ENCODE results near the gene RASA4.
"Not testable (repeated sequence)": the region's sequence is repeated elsewhere in the genome, so short reads cannot be mapped to it uniquely, and the experiment has no call there.

RASA4 gene

DNA sequence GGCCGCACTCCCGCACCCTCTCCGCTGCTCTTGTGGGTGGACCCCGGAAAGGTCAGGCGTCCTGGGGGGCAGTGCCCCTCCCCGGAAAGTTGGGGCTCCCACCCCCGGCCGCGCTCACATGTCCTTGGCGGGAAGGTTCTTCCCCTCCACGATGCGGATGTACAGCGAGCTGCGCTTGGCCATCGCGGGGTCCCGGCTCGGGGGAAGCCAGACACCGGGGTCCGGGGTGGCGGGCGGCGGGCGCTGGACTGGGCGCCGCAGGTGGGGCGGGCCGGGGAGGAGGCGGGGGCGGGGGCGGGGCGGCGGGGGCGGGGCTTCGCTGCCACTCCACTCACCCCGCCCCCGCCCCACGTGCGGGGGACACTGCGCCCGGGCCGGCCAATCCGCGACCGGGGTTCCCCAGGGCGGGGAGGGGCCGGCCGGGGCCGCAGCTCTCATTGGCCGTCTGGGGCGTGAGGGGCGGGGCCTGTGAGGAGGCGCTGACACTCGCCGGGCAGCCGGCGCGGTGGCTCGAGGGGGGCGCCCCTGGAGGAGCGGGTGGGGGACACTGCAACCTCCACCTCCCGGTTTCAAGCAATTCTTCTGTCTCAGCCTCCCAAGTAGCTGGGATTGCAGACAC lies at the start of gene RASA4:
Gene RASA4, minus strand, starts transcription at position 250 of the 619 bp plus-strand sequence. Its CDS starts 67 bp downstream, at position 183.
- not testable (repeated sequence) for DNase-seq (ENCODE audit: low spot score)

DNA sequence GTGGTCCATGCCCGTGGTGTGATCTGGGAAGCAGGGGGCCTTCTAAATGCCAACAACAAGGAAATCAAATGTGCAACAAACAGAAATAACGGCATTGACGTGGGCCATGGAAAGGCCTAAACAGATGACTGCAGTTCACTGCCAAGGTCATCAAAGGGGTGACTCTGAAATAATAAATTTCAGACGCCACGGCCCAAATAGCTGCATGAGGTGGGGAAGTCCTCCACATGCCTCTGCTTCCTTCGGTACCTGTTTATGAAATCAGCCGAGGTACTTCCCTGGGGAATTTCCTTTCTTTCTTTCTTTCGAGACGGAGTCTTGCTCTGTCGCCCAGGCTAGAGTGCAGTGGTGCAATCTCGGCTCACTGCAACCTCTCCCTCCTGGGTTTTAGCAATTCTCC lies 48.2 kb upstream of the RASA4 start:
- DNase-seq (ENCODE audit: low spot score), result not testable (repeated sequence)

GRCh38 chr7:102649924-102650323 lies 33.4 kb upstream of the RASA4 start, which contains the start of gene SPDYE2B:
SPDYE2B (plus strand) TSS chr7:102650319; CDS start chr7:102652349, 2,030 bp downstream.
- not testable (repeated sequence) for DNase-seq (ENCODE audit: low spot score)

DNA sequence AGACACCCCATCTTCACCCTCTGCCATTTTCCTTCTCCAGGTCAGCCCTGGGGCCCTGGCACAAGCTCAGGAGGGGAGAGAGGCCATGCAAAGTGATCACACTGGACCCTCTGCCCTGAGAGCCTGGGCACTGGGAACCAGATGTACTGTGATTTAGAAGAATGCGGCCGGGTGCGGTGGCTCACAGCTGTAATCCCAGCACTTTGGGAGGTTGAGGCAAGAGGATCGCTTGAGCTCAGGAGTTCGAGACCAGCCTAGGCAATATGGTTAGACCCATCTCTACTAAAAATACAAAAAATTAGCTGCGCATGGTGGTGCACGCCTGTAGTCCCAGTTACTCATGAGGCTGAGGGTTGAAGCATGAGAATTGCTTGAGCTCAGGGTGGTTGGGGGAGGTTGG lies 31.3 kb upstream of the RASA4 start:
- not testable (repeated sequence) for DNase-seq (ENCODE audit: low spot score)

GRCh38 chr7:102643404-102643803 lies 26.8 kb upstream of the RASA4 start:
- not testable (repeated sequence) for DNase-seq (ENCODE audit: low spot score)

DNA sequence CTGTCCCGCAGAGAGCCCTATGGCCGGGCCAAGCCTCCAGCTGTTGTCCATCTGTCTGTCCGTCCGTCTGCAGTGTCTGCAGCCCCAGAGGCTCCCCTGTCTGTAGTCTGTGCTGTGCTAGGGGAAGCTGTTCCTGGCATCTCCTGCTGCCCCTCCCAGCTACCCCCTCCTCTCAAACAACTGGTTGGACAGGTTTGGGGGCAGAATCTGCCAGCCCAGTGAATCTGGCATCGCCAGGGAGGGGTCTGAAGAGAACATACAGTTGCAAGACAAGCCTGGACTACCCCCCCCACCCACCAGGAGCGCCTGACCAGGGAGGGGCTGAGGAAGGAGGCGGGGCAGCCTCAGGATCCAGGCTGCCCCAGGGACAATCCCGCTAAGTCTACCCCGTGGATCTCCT lies 26.1 kb upstream of the RASA4 start, which contains the start of gene UPK3BL1:
Gene UPK3BL1, minus strand, starts transcription at position 101 of the 400 bp plus-strand sequence. Its CDS starts 50 bp downstream, at position 51.
- not testable (repeated sequence) for DNase-seq (ENCODE audit: low spot score)

DNA sequence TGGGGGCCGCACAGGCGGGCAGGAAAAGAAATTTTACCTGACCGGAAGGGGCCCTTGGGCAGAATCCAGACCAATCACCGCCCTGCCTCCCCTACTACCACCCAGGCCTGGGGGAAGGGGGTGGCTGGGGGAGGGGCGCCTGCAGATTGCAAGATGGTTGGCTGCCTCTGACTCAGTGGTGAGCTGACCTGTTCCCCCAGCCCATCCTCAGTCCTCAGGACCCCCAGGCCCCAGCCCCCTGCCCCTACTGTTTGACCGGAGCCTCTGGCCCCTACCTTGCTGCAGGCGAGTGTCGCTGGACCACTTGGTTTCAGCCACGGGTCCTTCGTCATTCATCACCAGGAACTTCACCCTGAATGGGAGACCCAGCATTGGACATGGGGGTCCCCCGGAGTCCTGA lies 22.3 kb upstream of the RASA4 start:
- DNase-seq (ENCODE audit: low spot score), result not testable (repeated sequence)

DNA sequence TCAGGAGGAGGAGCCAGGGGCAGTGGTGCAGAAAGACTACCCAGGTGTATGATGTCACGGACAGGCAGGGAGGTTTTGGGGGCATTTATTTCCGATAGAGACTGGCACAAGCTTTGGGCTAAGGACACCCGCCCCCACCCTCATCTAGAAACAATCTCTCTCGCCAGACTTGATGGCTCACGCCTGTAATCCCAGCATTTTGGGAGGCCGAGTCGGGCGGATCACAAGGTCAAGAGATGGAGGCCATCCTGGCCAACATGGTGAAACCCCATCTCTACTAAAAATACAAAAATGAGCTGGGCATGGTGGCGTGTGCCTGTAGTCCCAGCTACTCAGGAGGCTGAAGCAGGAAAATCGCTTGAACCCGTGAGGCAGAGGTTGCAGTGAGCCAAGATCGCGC lies 20.4 kb upstream of the RASA4 start:
- not testable (repeated sequence) for DNase-seq (ENCODE audit: low spot score)

DNA sequence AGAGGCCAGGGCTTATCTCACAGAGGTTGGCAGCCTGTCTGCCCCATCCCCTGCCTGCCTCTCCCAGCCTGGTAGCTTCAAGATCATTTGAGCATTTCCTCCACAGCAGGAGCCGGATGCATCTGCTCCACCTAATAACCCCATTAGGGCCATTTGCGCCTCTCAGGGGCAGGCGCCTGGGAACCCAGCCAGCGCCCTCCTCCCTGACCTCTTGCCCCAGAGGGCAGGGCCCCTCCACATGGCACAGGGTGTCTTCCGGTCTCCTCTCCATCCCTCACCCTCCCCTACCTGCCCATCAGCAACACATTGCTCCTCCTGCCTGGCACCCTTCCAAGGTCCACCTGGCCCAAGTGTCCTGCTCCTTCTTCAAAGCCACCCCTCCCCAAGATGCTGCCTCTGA lies 18.8 kb upstream of the RASA4 start:
- DNase-seq (ENCODE audit: low spot score), result not testable (repeated sequence)

GRCh38 chr7:102634299-102634698 lies 17.7 kb upstream of the RASA4 start:
- not testable (repeated sequence) for DNase-seq (ENCODE audit: low spot score)

GRCh38 chr7:102630622-102631021 lies 14.1 kb upstream of the RASA4 start:
- not testable (repeated sequence) for DNase-seq (ENCODE audit: low spot score)

DNA sequence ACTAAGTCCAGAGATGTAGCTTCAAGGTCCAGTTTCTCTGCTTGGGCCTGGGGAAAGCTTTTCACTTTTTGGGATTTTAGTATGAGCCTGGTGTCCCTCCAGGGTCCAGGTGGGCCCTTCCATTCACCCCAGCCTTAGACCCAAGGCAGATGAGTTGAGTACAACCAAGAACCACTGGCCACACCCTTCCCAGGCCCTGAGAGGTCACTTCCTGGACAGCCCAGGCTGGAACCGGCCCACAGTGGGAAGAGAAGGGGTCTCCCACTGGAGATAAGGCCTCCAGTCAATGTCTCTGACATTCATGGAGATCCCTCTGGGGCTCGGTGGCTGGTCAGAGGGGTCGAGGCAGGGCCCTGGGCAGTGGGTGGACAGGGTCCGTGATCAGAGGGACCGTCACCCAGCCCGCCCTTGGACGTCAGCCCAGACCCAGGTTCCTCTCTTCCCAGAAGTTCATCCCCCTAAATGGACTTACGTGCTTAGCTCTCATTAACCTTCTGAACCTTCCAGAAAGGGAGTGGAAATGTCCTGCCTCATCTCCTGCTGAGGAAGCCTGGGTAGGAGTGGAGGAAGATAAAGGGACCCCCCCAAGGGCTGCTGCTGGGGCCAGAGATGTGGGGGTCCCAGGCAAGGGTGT lies 10.8 kb upstream of the RASA4 start:
- not testable (repeated sequence) for DNase-seq (ENCODE audit: low spot score)

GRCh38 chr7:102618122-102618521 lies 1.6 kb upstream of the RASA4 start:
- not testable (repeated sequence) for DNase-seq (ENCODE audit: low spot score)

- not testable (repeated sequence) for DNase-seq (ENCODE audit: low spot score)
These were observed 626 bp downstream of the RASA4 start for GRCh38 chr7:102615930-102616329.

GRCh38 chr7:102614873-102615272 lies 1.7 kb downstream of the RASA4 start:
- not testable (repeated sequence) for DNase-seq (ENCODE audit: low spot score)

DNA sequence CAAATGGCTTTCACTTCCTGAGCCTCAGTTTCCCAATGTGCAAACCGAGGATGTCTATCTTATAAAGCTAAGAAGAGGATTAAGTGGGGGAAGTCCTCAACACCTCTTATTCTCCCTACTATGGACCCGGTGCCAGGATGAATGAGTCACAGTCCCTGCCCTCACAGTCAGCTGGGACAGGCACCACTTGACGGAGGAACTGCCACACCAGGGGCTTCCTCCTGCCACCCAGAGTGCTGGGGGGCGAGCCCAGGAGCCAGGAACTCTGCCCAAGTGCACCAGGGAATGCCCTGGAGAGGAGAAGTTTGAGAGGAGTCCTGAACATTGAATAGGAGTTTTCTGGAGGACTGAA lies 2.2 kb downstream of the RASA4 start:
- DNase-seq (ENCODE audit: low spot score), result not testable (repeated sequence)

- DNase-seq (ENCODE audit: low spot score), result not testable (repeated sequence)
These were observed 2.8 kb downstream of the RASA4 start for GRCh38 chr7:102613575-102614345.

DNA sequence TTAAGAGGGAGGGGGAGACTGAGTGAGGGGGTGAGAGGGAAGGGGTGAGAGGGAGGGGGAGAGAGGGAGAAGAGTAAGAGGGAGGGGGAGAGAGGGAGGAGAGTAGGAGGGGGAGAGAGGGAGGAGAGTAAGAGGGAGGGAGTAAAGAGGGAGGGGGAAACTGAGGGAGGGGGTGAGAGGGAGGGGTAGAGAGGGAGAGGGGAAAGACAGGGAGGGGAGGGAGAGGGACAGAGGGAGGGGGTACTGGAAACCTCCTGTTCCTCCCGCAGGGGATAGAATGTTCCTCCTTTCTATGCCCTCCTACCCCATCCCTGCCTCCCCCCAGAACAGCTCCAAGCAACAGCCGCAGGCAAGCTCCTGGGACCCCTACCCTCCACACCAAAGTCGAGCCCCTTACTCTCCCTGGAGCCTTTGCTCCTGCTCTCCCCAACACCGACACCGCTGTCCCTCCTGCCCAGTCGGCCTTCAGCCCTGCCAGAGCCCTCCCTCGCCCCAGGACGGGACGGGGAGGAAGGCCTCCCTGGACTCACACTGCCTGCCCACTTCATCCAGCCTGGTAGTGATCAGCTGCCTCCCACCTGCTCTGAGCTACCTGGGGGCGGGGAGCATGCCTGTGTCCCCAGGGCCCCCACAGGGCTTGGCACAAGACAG lies 4.8 kb downstream of the RASA4 start:
- DNase-seq (ENCODE audit: low spot score), result not testable (repeated sequence)

DNA sequence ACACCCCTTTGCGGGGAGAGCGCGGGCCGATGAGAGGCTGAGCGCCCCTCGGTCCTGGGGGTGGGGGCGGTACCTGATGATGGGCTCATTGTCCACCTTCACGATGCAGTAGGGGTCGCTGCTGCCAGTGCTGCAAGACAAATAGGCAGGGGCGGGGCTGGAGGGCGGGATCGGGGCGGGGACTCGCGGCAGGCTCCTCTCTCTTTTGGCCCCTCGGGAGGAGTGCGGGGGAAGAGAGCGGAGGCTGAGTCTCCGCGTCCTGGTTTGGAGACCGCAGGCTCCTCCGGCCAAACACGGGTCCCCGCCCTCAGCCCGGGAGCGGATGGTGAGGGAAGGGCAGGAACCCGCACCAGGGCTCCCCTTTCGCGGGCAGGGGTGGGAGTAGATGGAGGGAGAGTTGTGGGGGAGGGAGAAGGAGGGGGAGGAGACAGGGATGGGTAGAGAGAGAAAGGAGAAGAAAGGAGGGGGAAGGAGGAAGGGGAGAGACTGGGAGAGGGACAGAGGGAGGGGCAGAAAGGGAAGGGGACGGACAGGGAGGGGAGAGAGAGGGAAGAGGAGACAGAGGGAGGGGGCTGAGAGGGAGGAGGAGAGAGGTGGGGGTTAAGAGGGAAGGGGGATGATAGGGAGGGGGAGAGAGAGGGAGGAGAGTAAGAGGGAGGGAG lies 5.4 kb downstream of the RASA4 start:
- DNase-seq (ENCODE audit: low spot score), result not testable (repeated sequence)

DNA sequence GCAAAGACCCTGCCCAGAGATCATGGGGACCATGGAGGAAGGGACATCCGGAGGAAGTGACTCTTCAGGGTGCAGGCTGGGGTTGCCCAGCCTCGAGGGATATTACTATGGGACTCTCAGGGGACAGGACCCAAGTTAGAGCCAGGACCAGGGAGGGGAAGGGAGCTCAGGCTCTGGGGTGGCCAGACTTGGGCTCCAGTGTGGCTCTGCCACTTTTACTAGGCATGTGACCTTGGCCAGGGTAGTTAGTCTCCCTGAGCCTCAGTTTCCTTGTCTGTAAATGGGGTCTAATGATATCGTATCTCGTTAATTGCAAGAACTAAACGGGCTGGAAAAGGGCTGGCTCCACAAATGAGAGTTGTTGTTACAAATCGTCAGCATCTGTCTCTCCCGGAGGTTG lies 6.1 kb downstream of the RASA4 start:
- not testable (repeated sequence) for DNase-seq (ENCODE audit: low spot score)

DNA sequence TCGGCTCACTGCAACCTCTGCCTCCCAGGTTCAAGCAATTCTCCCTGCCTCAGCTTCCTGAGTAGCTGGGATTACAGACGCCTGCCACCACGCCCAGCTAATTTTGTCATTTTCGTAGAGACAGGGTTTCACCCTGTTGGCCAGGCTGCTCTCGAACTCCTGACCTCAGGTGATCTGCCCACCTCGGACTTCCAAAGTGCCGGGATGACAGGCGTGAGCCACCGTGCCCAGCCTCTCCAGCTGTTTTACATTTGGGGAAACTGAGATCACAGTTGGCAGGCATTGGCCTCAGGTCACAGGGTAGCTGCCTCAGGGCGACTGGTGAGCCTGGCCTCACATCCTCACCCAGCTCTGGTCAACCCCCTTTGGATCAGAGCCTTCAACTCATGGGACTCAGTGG lies 6.8 kb downstream of the RASA4 start:
- DNase-seq (ENCODE audit: low spot score), result not testable (repeated sequence)

DNA sequence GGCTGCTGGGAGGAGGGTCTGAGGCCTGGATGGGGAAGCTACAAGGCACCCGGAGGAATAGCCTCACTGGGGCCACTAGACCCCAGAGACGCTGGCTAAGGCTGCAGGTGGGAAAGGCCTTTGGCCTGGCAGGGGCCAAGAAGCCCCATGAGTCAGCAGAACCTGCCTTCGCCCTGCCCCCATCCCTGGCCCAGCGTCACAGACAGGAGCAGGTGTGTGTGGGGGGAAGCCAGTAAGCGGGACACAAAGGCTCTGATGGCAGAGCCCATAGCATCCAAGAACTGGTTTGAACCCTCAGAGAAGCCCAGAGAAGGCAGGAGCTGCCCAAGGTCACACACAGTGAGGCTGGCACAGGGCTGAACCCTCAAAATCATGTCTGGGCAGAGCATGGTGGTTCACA lies 9.7 kb downstream of the RASA4 start:
- not testable (repeated sequence) for DNase-seq (ENCODE audit: low spot score)
